ELF-1 (cell line): Measurements from ENCODE around the gene MARCHF4.

Experiments used
- DNase-seq: peaks from one replicate; pipeline ENCODE4 v3.0.0-alpha.2; 2016; ENCODE audit warnings: low read depth, low spot score

Gene MARCHF4

DNA sequence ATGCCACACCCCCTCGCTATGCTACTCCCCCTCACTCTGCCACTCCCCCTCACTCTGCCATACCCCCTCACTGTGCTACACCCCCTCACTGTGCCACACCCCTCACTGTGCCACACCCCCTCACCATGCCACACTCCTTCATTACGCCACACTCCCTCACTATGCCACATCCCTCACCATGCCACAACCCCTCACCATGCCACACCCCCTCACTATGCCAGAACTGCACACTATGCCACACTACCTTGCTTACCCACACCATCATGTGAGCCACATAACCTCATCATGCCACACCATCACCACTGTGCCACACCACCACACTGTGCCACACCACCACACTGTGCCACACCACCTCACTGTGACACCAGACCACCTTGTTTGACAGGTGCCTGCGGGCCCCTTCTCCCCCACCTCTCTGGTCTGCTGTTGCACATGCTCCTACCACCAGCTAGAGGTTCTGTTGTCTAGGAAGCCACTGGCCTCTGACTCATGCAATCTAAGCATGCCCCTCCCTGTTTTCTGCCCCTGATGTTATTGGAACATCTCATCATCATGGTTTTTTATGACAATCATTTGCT, 22.0 kb downstream of the MARCHF4 start:
- DNase-seq = no peak

DNA sequence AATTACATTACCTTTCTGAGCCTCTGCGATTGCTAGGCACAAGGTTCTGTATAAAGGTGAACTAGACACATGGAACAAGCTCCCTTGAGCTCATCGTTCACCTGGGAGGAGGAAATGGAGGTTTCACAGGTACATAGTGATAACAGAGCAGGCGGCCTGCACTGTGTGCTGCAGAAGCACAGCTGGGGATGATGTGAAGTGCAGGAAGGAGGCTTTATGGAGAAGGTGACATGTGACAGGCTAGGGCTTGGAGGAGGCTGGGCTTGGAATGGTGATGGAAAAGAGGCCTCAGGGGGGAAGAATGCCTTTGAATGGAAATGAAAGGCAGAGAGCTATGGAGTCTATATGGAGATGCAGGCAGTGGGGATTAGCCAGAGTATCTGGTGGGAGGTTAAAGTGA, 22.9 kb downstream of the MARCHF4 start:
- DNase-seq = peak; percentile 89

DNA sequence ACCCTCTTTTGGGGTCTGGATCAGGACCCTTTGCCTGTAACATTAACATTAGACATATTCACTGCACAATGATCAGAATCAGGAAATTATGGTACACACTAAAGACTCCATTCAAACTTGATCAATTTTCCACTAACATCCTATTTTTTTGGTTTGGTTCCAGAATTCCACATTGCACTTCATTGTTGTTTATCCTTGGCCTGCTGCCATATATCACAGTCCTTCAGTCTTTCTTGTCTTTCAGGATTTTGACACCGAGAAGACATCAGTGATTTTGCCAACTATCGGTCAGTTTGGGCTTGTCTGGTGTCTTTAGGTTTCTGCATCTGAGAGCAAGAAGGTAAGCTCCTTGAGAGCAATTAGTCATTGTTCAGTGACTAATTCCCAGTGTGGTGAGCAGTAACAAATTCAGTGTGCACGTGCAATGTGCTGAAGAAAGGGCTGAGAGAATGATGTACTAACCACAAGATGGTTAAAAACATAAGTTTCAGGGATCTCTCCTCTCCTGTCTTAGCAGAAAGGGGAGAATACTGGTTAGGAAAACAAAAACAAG, 23.5 kb downstream of the MARCHF4 start:
- no peak for DNase-seq

DNA sequence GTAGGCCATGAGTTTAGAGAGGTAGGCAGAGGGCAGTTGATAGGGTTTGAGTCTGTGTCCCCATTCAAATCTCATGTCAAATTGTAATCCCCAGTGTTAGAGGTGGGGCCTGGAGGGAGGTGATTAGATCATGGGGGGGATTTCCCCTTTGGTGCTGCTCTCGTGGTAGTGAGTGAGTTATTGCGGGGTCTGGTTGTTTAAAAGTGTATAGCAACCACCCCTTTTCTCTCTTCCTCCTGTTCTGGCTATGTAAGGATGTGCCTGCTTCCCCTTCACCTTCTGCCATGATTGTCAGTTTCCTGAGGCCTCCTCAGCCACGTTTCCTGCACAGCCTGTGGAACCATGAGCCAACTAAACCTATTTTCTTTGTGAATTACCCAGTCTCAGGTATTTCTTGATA, 25.5 kb downstream of the MARCHF4 start:
- no peak for DNase-seq

DNA sequence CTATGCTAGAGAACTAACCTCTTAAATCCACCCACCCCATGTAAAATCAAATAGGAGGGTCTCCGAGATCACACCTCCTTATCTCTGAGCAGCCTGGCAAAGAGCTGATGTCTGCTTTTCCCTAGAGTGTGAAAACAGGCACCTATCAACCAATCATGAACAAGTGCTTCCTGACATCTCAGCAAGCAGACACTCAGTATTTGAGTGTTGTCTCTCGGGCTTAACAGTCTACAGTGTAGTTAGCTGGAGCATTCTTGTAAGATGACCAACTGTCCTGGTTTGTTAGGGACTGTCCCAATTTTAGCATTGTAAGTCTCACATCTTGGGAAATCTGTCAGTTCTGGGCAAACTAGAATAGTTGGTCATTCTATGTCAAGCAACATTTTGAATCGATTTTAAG, 26.4 kb downstream of the MARCHF4 start:
- peak; percentile 32 for DNase-seq

DNA sequence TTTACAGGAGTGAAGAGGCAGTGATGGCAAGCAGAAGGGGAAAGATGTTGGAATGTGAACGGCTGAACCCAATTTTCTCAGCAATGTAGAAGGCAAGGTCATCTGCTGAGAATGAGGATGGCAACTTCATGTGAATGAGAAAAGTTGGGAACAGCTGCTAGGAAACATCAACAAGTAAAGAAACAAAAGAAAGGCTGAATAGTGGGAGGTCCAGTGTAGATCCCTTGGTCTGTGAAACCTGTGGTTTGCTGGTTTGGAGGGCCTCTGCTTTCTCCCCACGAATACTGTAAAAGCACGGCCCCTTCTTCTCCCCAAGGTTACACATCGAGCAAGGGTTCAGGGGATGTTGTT, 27.4 kb downstream of the MARCHF4 start:
- DNase-seq = no peak

DNA sequence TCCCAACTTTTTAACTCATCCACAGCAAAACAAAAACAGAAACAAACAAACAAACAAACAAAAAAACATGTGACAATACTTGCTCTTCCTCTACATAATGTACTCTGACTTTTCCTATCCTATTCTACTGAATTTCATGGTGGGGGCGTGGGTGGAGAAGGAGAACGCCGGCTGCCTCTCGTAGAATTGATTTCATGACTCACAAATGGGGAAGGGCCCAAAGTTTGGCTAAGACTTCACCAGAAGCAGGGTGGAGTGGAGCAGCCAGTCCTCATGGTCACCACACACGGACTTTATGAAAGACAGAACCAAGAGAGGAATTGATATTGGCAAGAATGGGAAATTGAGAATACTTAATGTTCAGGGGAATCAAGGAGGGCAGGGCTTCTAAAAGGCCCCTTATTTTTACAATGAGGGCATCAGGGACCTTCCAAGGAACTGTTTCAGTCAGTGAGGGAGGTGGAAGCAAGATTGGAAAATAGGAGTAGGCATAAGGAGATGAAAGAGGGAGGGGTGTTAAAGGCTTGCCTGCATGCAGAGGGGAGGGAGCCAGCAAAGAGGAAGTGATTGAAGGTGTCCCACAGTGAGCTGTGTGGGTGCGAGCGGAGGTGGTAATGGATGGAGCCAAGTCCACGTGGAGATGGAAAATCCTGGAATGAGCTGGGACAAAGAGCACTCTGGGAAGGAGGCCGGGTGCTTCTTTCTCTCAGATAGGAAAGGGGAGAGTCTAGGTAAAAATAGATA, 27.9 kb downstream of the MARCHF4 start:
- DNase-seq = no peak

DNA sequence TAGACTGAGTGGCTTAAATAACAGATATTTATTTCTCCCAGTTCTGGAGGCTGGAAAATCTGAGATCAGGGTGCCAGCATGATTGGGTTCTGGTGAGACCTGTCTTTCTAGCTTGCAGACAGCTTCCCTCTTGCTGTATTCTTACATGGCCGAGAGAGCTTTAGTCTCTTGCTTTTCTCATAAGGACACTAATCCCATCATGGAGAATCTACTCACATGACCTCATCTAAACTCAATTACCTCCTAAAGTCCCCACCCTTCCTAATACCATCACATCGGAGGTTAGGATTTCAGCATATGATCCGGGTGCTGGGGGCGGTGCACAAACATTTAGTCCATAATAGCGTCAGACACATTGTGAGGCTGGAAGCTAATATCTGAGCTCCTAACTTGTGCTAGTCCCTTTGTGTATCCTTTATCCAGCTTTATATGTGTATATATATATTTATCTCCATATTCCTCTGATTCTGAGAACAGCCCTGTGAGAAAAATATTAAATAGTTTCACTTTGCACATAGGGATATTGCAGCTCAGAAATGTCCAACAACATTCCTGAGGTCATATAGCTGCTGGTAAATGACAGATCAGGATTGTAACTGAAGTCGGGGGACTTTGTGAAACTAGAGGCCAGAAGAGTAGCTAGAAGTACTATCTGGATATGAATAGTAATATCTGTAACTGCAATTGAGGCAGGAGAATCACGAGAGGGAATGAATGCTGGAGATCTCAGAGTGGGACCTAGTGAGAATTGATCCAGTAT, 28.9 kb downstream of the MARCHF4 start:
- no peak for DNase-seq

DNA sequence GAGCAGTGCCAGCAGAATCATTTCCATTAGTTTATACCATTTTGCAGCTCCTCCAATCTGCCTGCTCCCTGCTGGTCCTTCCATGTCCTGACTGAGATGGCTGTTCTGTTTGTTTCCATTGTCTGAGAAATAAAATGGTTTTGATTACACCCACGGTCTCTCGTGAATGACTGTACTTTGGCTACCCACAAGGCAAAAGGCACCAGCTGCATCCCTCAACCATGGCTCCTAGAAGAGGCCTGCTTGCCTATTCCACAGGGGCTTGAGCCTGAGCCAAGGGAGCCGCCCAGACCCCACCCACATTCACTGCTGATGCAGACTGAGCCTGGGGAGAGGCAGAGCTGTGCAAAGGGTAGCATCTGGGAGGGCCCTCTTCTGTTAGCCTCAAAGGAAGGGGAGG, 31.2 kb downstream of the MARCHF4 start:
- no peak for DNase-seq

DNA sequence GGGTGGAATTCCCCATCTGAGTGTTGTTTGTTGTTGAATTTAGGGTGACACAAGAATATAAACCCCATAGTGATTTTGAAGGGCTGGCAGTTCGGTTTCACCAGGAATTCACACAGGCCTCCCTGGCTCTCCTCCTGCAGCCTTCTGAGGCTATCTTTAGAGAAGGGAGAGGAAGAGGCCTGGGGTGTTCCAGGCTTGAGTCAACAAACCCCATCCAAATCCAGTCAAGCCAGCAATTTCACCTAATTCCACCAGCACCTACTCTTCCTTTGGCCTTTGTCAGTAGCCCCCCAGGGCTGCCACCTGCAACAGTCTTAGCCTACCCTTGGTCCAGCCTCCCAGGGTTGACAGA, 32.0 kb downstream of the MARCHF4 start:
- DNase-seq = no peak

DNA sequence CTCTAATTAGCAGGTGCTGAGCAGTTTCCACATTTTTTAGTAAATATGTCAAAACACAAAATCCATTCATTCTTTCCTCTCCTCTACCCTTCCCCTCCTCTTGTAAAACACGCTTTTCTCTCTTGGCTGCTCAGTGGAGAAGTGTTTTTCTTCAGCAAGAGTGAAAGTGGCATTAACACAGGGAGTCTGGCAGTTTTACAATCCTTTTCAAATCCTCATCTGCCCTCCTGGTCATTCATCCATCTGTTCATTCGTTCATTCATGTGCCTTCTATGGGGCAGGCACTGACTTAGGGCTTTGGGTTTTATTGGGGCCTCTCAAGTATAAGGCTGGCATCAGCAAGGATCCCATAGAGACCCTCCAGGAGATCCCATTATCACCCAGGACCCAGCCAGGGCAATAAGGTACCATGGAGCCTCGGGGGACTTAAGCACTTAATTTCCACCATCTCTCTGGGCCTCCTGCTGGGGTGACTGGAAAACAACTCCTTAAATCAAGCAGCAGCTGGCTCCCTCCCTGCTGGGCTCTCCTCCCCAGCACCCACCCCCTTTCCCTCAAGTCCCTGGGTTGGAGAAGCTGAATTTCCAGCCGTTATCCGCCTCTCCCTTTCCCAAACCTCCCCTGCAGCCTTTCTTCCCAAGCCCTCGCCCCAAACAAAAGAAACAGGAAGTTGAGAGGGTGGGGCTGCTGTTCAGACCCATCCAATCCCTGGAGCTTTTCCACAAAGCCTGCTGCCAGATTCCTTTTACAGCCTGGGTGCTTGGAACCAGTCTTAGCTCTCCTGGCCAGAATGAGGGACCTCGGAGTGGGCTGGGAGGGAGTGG, 32.6 kb downstream of the MARCHF4 start:
- peak; percentile 91 for DNase-seq

DNA sequence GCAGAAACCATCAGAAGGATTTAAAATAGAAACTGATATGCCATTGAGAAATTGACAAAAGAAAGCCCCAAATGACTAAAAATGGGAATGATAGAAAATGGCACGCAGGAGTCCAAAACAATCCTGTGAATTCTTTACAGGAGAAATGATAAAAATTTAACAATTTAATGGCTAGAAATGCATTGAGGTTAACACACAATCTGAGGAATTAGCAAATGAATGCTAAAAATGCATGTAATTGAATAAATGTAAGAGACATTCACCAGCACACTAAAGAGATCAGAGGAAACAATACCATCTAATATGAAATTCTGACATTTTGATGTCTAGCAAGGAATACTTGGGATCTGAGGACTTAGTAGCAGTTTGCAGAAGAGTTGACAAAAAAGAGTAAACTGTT, 37.0 kb downstream of the MARCHF4 start:
- DNase-seq = no peak

DNA sequence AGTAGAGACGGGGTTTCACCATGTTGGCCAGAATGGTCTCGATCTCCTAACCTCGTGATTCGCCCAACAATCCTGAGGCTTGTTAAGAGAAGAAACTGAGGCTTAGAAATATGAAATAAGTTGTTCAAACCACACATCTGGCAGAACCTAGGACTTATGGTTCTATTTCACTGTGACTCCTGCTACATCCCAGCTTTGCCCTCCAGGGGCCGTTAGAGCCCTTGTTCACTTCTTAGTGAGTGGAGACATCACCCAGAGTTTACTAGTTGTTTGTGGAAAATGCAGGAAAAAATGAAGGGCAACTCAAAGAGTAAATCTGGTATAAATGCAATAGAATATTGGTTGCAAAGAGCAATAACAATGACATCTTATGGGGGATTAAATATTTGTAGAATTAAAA, 43.9 kb downstream of the MARCHF4 start:
- no peak for DNase-seq

DNA sequence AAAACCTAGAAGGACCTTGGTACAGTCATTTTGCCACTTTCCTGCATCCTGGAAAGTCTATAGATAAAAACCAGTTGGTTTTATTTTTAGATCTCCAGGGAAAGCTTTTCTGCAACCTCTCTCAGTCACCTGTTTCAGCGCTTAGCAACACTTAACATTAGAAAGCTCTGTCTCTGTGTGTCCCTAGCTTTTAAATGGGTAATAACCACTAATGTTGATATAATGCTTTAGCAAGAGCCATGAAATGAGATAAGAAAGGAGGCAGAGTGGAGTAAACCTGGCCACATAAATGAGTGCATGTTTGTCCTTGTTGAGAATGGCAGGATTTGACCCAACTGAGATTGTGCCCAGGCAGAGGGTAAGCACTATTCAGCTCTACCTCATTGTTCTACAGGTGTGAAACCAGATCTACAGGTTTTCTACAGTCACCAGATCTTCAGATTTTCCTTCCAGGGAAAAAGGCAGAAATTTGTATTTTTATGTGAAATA, 44.8 kb downstream of the MARCHF4 start:
- no peak for DNase-seq
